Neural cell (in vitro differentiated cells): ENCODE measurements around the gene SF1.

Experiments
- CTCF ChIP-seq: fragments of 450-650 bp; IDR thresholded peaks from 2 replicates; pipeline ENCODE4 v1.5.1; 2014; ENCODE audit warnings: antibody characterized with exemption, mild to moderate bottlenecking, moderate library complexity; ENCODE audit not compliant: poor library complexity, severe bottlenecking
- EP300 ChIP-seq: fragments of 450-650 bp; conservative IDR thresholded peaks from 2 replicates; pipeline ENCODE4 v1.6.1; 2014; ENCODE audit warnings: antibody characterized with exemption, mild to moderate bottlenecking, moderate library complexity; ENCODE audit not compliant: poor library complexity, severe bottlenecking
- EZH2 ChIP-seq: fragments of 200-600, 300-800 bp; shearing (Covaris generic), sonication (generic); IDR thresholded peaks from 2 replicates; pipeline ENCODE4 v1.6.1; 2014; ENCODE audit warnings: antibody characterized with exemption, low read length, borderline replicate concordance, mild to moderate bottlenecking; ENCODE audit not compliant: insufficient read depth, poor library complexity, severe bottlenecking
- POLR2AphosphoS5 ChIP-seq: IDR thresholded peaks from 2 replicates; pipeline ENCODE4 v1.6.1; 2012
- RAD21 ChIP-seq: fragments of 450-650 bp; conservative IDR thresholded peaks from 2 replicates; pipeline ENCODE4 v1.6.1; 2014; ENCODE audit warnings: antibody characterized with exemption, mild to moderate bottlenecking, moderate library complexity
- SMC3 ChIP-seq: fragments of 450-650 bp; conservative IDR thresholded peaks from 2 replicates; pipeline ENCODE4 v1.6.1; 2014; ENCODE audit warnings: antibody characterized with exemption, mild to moderate bottlenecking, moderate library complexity; ENCODE audit not compliant: poor library complexity
- TAF1 ChIP-seq: IDR thresholded peaks from 2 replicates; pipeline ENCODE4 v1.6.1; 2012; ENCODE audit warnings: low read depth

- TF ChIP-seq CTCF (no peak), EZH2 (no peak), POLR2AphosphoS5 (no peak), RAD21 (no peak), TAF1 (no peak), SMC3 (no peak), EP300 (no peak)
Observed at GRCh38 chr11:64810891-64811272, 32.5 kb upstream of the SF1 start.
